ENCODE data around the gene SOAT2. TPM values are rescaled to one million over a fixed set of nuclear protein-coding genes. Genes with fewer than 3 reads are reported as not detected.

SOAT2 gene
- total RNA-seq, 1 experiment from 2014 or later: not detected

DNA sequence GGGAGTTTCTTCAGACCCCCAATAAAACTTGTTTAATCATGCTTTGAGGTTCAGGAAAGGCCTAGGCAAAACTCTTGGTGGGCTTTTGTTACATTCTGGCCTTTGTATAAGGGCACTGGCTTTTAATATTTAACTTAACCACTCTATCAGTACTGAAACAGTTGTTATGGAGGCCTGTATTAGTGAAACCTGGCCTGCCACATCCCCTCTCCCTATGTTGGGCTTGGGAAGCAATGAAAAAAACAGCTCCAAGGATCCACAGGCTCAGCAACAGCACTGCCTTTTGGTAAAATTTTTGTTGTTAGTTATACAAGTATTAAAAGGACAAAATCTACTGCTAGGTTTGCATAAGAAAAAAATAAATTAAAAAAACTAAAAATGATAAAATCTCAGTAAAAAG, 10.7 kb downstream of the SOAT2 start:
- Mint-ChIP-seq H3K9me3 (peaks cover 8% of the 10 kb centered on the region in 2 experiments), H3K27me3 (ENCODE audit: low read depth) (peaks cover 19% of the 10 kb centered on the region), H3K4me3 (no peak overlapping the region), H3K4me1 (peaks cover 0 to 5% of the 10 kb centered on the region in 2 experiments; a peak in 2 of 4 replicates), H3K27ac (no peak overlapping the region), H3K36me3 (ENCODE audit: insufficient read depth in 1 of 3, low read depth in 3 of 3) (peaks cover 0 to 4% (median 2%) of the 10 kb centered on the region in 3 experiments; a peak in 1 of 7 replicates)
- Histone ChIP-seq H2BK5ac (ENCODE audit: insufficient read length, low read length) (no peak overlapping the region), H3K27me3 (ENCODE audit: insufficient read depth, low read length) (no peaks in the 10 kb centered on the region), H4K8ac (replicated peaks; ENCODE audit: insufficient read length, low read depth, low read length) (no peak overlapping the region), H2BK12ac (ENCODE audit: insufficient read length, low read depth, low read length) (no peak overlapping the region), H3K23me2 (ENCODE audit: insufficient read length, low read depth, low read length, poor library complexity, severe bottlenecking) (no peaks in the 10 kb centered on the region), H4K5ac (ENCODE audit: insufficient read length, low read depth, low read length) (no peak overlapping the region), H3K79me1 (ENCODE audit: insufficient read depth, low read depth, low read length, poor library complexity, severe bottlenecking) (no peaks in the 10 kb centered on the region), H4K91ac (ENCODE audit: insufficient read length, low read depth, low read length) (no peak overlapping the region), H3K4ac (ENCODE audit: low read depth, low read length) (no peak overlapping the region), H3K79me2 (ENCODE audit: insufficient read depth, low read length) (no peaks in the 10 kb centered on the region), H3K4me2 (ENCODE audit: insufficient read depth, insufficient read length, low read length) (no peak overlapping the region), H3K9me3 (ENCODE audit: control insufficient read depth, low read depth, low read length) (no peaks in the 10 kb centered on the region), H3K14ac (ENCODE audit: insufficient read depth, low read length) (no peak overlapping the region), H4K20me1 (ENCODE audit: control insufficient read depth, insufficient read depth, insufficient read length) (no peaks in the 10 kb centered on the region), H2BK120ac (ENCODE audit: low read depth, low read length, poor library complexity, severe bottlenecking) (no peak overlapping the region), H3K27ac (ENCODE audit: insufficient read length, low read depth, low read length) (no peak overlapping the region), H3K23ac (ENCODE audit: insufficient read length, low read depth, low read length) (no peak overlapping the region), H3T11ph (ENCODE audit: low read length) (no peak overlapping the region), H2BK20ac (ENCODE audit: low read depth, low read length, poor library complexity, severe bottlenecking) (no peak overlapping the region), H3K18ac (ENCODE audit: insufficient read length, low read depth, low read length) (no peak overlapping the region), H3K4me1 (ENCODE audit: insufficient read depth, low read length) (no peaks in the 10 kb centered on the region), H2BK15ac (ENCODE audit: low read depth, low read length) (no peak overlapping the region), H3K56ac (ENCODE audit: insufficient read length, low read depth, low read length) (no peak overlapping the region), H2AFZ (ENCODE audit: low read length) (no peak overlapping the region), H3K9ac (ENCODE audit: extremely low read depth, insufficient read length, low read length) (no peak overlapping the region), H2AK5ac (ENCODE audit: insufficient read length, low read length) (no peak overlapping the region)
- no peak for DNase-seq
- no peak for TF ChIP-seq CTCF (conservative IDR thresholded peaks at IDR 0.05)

All from H9 (cell line).